B cell (primary cell): ENCODE results near the gene EMP1. TPM values are rescaled to one million over a fixed set of nuclear protein-coding genes. Genes with fewer than 3 reads are reported as not detected.

ENCODE experiments used
- ATAC-seq: fragments of 200-7000 bp; cut with Tn5 transposase; one replicate; pipeline ENCODE4 v1.10.0; 2021; ENCODE audit warnings: low read depth, mild to moderate bottlenecking, moderate number of reproducible peaks, moderate library complexity
- CTCF ChIA-PET: fragments of 350-600 bp; sonication (Branson Sonifier 250); formaldehyde crosslinking; loops from one replicate; lab custom pipeline; 2021; ENCODE audit warnings: antibody characterized with exemption, inconsistent platforms; lab: Charles Lee
- POLR2A ChIA-PET: fragments of 350-600 bp; sonication (Branson Sonifier 250); formaldehyde crosslinking; loops from one replicate; lab custom pipeline; 2021; ENCODE audit warnings: antibody characterized with exemption; lab: Charles Lee
- DNase-seq: peaks from one replicate; pipeline ENCODE4 v3.0.0; 2013
- H2AFZ ChIP-seq: 2 replicates; pipeline ENCODE4 v1.6.1; 2012; ENCODE audit warnings: mild to moderate bottlenecking, low read depth, low read length; ENCODE audit not compliant: insufficient read depth, poor library complexity, severe bottlenecking
- H3K27ac ChIP-seq, 2 donors: 1 replicate in 1 of 2; 2 replicates in 1 of 2; pipeline ENCODE4 v1.5.1; 2012 to 2013; ENCODE audit warnings: low read length in 2 of 2, mild to moderate bottlenecking in 2 of 2, moderate library complexity in 1 of 2
- H3K27me3 ChIP-seq, 4 experiments: fragments of 200-600 bp in 1 of 4; sonication (generic) in 1 of 4; replicated peaks in 1 of 4; 1 replicate in 2 of 4; 2 replicates in 2 of 4; pipeline versions ENCODE4 v1.6.1 to v1.7.0; 2013 to 2016; ENCODE audit warnings: low read length in 3 of 4, mild to moderate bottlenecking in 2 of 4, mixed read lengths in 1 of 4, moderate library complexity in 1 of 4; ENCODE audit not compliant: insufficient read depth in 4 of 4, control insufficient read depth in 3 of 4; ENCODE audit errors: control extremely low read depth in 1 of 4
- H3K36me3 ChIP-seq, 2 experiments: replicated peaks in 1 of 2; 1 replicate in 1 of 2; 2 replicates in 1 of 2; pipeline versions ENCODE4 v1.6.1 to v1.7.1; 2013; ENCODE audit warnings: low read length in 1 of 2; ENCODE audit not compliant: insufficient read depth in 2 of 2, control insufficient read depth in 1 of 2; ENCODE audit errors: control extremely low read depth in 1 of 2, extremely low read depth in 1 of 2
- H3K4me1 ChIP-seq, 2 donors: fragments of 200-600 bp in 1 of 2; sonication (generic) in 1 of 2; 1 replicate in 1 of 2; 2 replicates in 1 of 2; pipeline versions ENCODE4 v1.5.1 to v1.6.1; 2013 to 2017; ENCODE audit warnings: low read length in 2 of 2; ENCODE audit not compliant: control insufficient read depth in 2 of 2, insufficient read depth in 2 of 2
- H3K4me2 ChIP-seq: replicated peaks from 2 replicates; pipeline ENCODE3; 2012; ENCODE audit warnings: mild to moderate bottlenecking, low read depth, low read length; ENCODE audit not compliant: poor library complexity, severe bottlenecking
- H3K4me3 ChIP-seq, 5 experiments: fragments of 200-600 bp in 1 of 5; sonication (generic) in 1 of 5; 1 replicate in 3 of 5; 2 replicates in 2 of 5; pipeline versions ENCODE4 v1.5.1 to v1.7.0; 2011 to 2016; ENCODE audit warnings: low read length in 4 of 5, mild to moderate bottlenecking in 4 of 5, low read depth in 2 of 5, control low read depth in 1 of 5, moderate library complexity in 1 of 5; ENCODE audit not compliant: insufficient read depth in 1 of 5; ENCODE audit errors: control extremely low read depth in 1 of 5, extremely low read depth in 1 of 5
- H3K79me2 ChIP-seq: fragments of 200-600 bp; sonication (generic); one replicate; pipeline ENCODE4 v1.6.0; 2016; ENCODE audit warnings: low read length; ENCODE audit not compliant: control insufficient read depth, insufficient read depth
- H3K9ac ChIP-seq: fragments of 200-600 bp; sonication (generic); 2 replicates; pipeline ENCODE4 v1.6.1; 2017; ENCODE audit warnings: mild to moderate bottlenecking, low read length, moderate library complexity
- H3K9me3 ChIP-seq, 3 donors: one replicate each; pipeline versions ENCODE4 v1.6.1 to v1.7.1; 2013; ENCODE audit warnings: low read length in 2 of 3; ENCODE audit not compliant: control insufficient read depth in 2 of 3, insufficient read depth in 1 of 3; ENCODE audit errors: control extremely low read depth in 1 of 3
- H4K20me1 ChIP-seq: 2 replicates; pipeline ENCODE4 v1.6.0; 2012; ENCODE audit warnings: mild to moderate bottlenecking, low read length; ENCODE audit not compliant: insufficient read depth, control insufficient read depth, poor library complexity, severe bottlenecking
- H3K27ac Mint-ChIP-seq: one replicate; pipeline ENCODE4 v1.8.0; 2021; ENCODE audit warnings: mixed read lengths
- H3K27me3 Mint-ChIP-seq: one replicate; pipeline ENCODE4 v1.8.0; 2021; ENCODE audit warnings: mixed read lengths
- H3K4me1 Mint-ChIP-seq: one replicate; pipeline ENCODE4 v1.8.0; 2021; ENCODE audit warnings: mixed read lengths
- H3K4me3 Mint-ChIP-seq: one replicate; pipeline ENCODE4 v1.8.0; 2021; ENCODE audit warnings: mixed read lengths
- H3K9me3 Mint-ChIP-seq: one replicate; pipeline ENCODE4 v1.8.0; 2022; ENCODE audit warnings: mixed read lengths; ENCODE audit not compliant: insufficient read depth
- EZH2 ChIP-seq: IDR thresholded peaks from 2 replicates; pipeline ENCODE4 v1.6.1; 2012; ENCODE audit warnings: borderline replicate concordance, low read depth, mild to moderate bottlenecking, moderate library complexity, low read length; ENCODE audit not compliant: insufficient read depth, poor library complexity, severe bottlenecking
- WGBS: methylation state at CpG from one replicate; pipeline ENCODE4 v1.1.5; 2013; ENCODE audit warnings: missing lambda C conversion rate; ENCODE audit not compliant: insufficient coverage; 5-methylcytosine and 5-hydroxymethylcytosine counted together
- intact Hi-C: fragments of 100-400 bp; cut with micrococcal nuclease; formaldehyde crosslinking; loops from one replicate; pipeline ENCODE4 v1.10.0; 2022
- polyA plus RNA-seq: library from polyadenylated mRNA; depleted of rRNA; stranded (reverse); fragments of >200 nt; gene quantifications from 2 replicates; pipeline ENCODE4 v1.2.3, GENCODE V29; 2012
- total RNA-seq, 2 donors: library from RNA; stranded (reverse); fragments of 120-200 nt in 1 of 2; gene quantifications; 1 replicate in 1 of 2; 2 replicates in 1 of 2; pipeline versions ENCODE4 v1.2.3 to v1.2.4, GENCODE V29; 2013 to 2022
- TF ChIP-seq, protein P1 (sequence below): fragments of 200-600 bp; IDR thresholded peaks from one replicate; pipeline ENCODE4 v1.8.0; 2022; ENCODE audit warnings: antibody characterized with exemption, mild to moderate bottlenecking

The EMP1 gene
- total and polyA plus RNA-seq, 2 donors (not counting 1 experiment from before 2014, with no cell fraction given): 0.07 to 0.64 TPM

- no peak overlapping the region for H3K4me2 ChIP-seq
These were observed 29.3 kb upstream of the EMP1 start for GRCh38 chr12:13167226-13167625.

GRCh38 chr12:13167906-13168305, 28.6 kb upstream of the EMP1 start:
- H3K4me3 Mint-ChIP-seq: no peak overlapping the region
- ChIA-PET POLR2A (no interaction called here), CTCF (no interaction called here)
- ATAC-seq (no peak), DNase-seq (no peak)
- H3K27me3 Mint-ChIP-seq: peaks cover 19% of the 10 kb centered on the region
- peaks cover 19% of the 10 kb centered on the region for H3K4me1 Mint-ChIP-seq
- Histone ChIP-seq H3K9ac (no peak overlapping the region), H3K4me2 (no peak overlapping the region), H2AFZ (no peak overlapping the region), H3K4me3 (no peak overlapping the region), H4K20me1 (no peaks in the 10 kb centered on the region), H3K36me3 (no peaks in the 10 kb centered on the region), H3K79me2 (no peaks in the 10 kb centered on the region), H3K9me3 (peaks cover 0 to 7% (median 6%) of the 10 kb centered on the region in 3 donors), H3K4me1 (peaks cover 14 to 18% of the 10 kb centered on the region in 2 donors), H3K27me3 (peaks cover 0 to 7% (median 1%) of the 10 kb centered on the region in 4 experiments), H3K27ac (no peak overlapping the region)
- TF ChIP-seq EZH2: no peak
- intact Hi-C loops: no loop called here
- H3K27ac Mint-ChIP-seq: no peak overlapping the region
- 100% methylated on average over 2 of the region's 4 CpGs for WGBS
- no peaks in the 10 kb centered on the region for H3K9me3 Mint-ChIP-seq

More at GRCh38 chr12:13167226-13167625, 29.3 kb upstream of the EMP1 start:
- H3K79me2 ChIP-seq: no peaks in the 10 kb centered on the region
- H3K4me1 Mint-ChIP-seq: peaks cover 13% of the 10 kb centered on the region
- no peaks in the 10 kb centered on the region for H4K20me1 ChIP-seq
- H3K9me3 ChIP-seq: peaks cover 0 to 7% (median 6%) of the 10 kb centered on the region in 3 donors
- no peak overlapping the region for H2AFZ ChIP-seq
- no peak overlapping the region for H3K9ac ChIP-seq
- no peak overlapping the region for H3K4me3 ChIP-seq
- H3K27me3 Mint-ChIP-seq: peaks cover 15% of the 10 kb centered on the region
- no peak overlapping the region for H3K4me3 Mint-ChIP-seq
- H3K27me3 ChIP-seq: peaks cover 0 to 3% (median 1%) of the 10 kb centered on the region in 4 experiments
- POLR2A ChIA-PET: no interaction called here
- no peak overlapping the region for H3K27ac ChIP-seq
- no peaks in the 10 kb centered on the region for H3K36me3 ChIP-seq
- CTCF ChIA-PET: no interaction called here
- H3K9me3 Mint-ChIP-seq: no peaks in the 10 kb centered on the region
- no peak for DNase-seq
- no peak for ATAC-seq
- no peak for TF ChIP-seq EZH2
- TF ChIP-seq, protein P1, sequence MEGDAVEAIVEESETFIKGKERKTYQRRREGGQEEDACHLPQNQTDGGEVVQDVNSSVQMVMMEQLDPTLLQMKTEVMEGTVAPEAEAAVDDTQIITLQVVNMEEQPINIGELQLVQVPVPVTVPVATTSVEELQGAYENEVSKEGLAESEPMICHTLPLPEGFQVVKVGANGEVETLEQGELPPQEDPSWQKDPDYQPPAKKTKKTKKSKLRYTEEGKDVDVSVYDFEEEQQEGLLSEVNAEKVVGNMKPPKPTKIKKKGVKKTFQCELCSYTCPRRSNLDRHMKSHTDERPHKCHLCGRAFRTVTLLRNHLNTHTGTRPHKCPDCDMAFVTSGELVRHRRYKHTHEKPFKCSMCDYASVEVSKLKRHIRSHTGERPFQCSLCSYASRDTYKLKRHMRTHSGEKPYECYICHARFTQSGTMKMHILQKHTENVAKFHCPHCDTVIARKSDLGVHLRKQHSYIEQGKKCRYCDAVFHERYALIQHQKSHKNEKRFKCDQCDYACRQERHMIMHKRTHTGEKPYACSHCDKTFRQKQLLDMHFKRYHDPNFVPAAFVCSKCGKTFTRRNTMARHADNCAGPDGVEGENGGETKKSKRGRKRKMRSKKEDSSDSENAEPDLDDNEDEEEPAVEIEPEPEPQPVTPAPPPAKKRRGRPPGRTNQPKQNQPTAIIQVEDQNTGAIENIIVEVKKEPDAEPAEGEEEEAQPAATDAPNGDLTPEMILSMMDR: no peak
- H3K27ac Mint-ChIP-seq: no peak overlapping the region
- 100% methylated on average over 3 of the region's 3 CpGs for WGBS
- intact Hi-C loops: no loop called here
- H3K4me1 ChIP-seq: peaks cover 10 to 13% of the 10 kb centered on the region in 2 donors
